Measurements from ENCODE around the gene PREB. TPM values are rescaled to one million over a fixed set of nuclear protein-coding genes. Genes with fewer than 3 reads are reported as not detected.
"Not testable (repeated sequence)": the region's sequence is repeated elsewhere in the genome, so short reads cannot be mapped to it uniquely, and the experiment has no call there.

The PREB gene
- total RNA-seq (41.3 TPM), polyA plus RNA-seq (56.9 TPM)
- long read RNA-seq, donor 1, partial matches to known transcripts, result 0 of 1 reads
- long read RNA-seq, donor 1, other reads (novel, unspliced or antisense), result 0 of 1 reads
- long read RNA-seq, donor 2, transcript PREB-201 (9 exons, 2,166 nt), result major isoform, 28 of 28 reads
- long read RNA-seq, donor 2, partial matches to known transcripts, result 0 of 28 reads
- long read RNA-seq, donor 2, other reads (novel, unspliced or antisense), result 0 of 28 reads
- long read RNA-seq, donor 3, transcript PREB-201 (9 exons, 2,166 nt), result major isoform, 27 of 29 reads
- long read RNA-seq, donor 3, partial matches to known transcripts, result 0 of 29 reads
- long read RNA-seq, donor 3, other reads (novel, unspliced or antisense), result 0 of 29 reads
- long read RNA-seq, donor 4, partial matches to known transcripts, result 0 of 8 reads
- long read RNA-seq, donor 4, other reads (novel, unspliced or antisense), result 0 of 8 reads
- long read RNA-seq, donor 5, transcript PREB-201 (9 exons, 2,166 nt), result major isoform, 16 of 32 reads
- long read RNA-seq, donor 5, partial matches to known transcripts, result 12 of 32 reads
- long read RNA-seq, donor 5, other reads (novel, unspliced or antisense), result 0 of 32 reads
- long read RNA-seq, donor 6, transcript PREB-201 (9 exons, 2,166 nt), result major isoform, 11 of 12 reads
- long read RNA-seq, donor 6, partial matches to known transcripts, result 0 of 12 reads
- long read RNA-seq, donor 6, other reads (novel, unspliced or antisense), result 0 of 12 reads
- long read RNA-seq, donor 7, transcript PREB-201 (9 exons, 2,166 nt), result major isoform, 6 of 12 reads
- long read RNA-seq, donor 7, partial matches to known transcripts, result 5 of 12 reads
- long read RNA-seq, donor 7, other reads (novel, unspliced or antisense), result 0 of 12 reads
- long read RNA-seq, donor 8, transcript PREB-201 (9 exons, 2,166 nt), result major isoform, 6 of 6 reads
- long read RNA-seq, donor 8, partial matches to known transcripts, result 0 of 6 reads
- long read RNA-seq, donor 8, other reads (novel, unspliced or antisense), result 0 of 6 reads
- long read RNA-seq, donor 9, transcript PREB-201 (9 exons, 2,166 nt), result major isoform, 6 of 7 reads
- long read RNA-seq, donor 9, partial matches to known transcripts, result 0 of 7 reads
- long read RNA-seq, donor 9, other reads (novel, unspliced or antisense), result 0 of 7 reads
- long read RNA-seq, donor 10, partial matches to known transcripts, result 11 of 18 reads
- long read RNA-seq, donor 10, other reads (novel, unspliced or antisense), result 0 of 18 reads

- Histone ChIP-seq H3K9me3 (ENCODE audit: control insufficient read depth in 2 of 2, insufficient read depth in 1 of 2, low read length in 1 of 2) (no peaks in the 10 kb centered on the region), H3K27me3 (ENCODE audit: control insufficient read depth in 2 of 2, insufficient read depth in 1 of 2, low read length in 1 of 2) (peaks cover 0 to 6% of the 10 kb centered on the region in 2 donors), H3K36me3 (ENCODE audit: control insufficient read depth in 2 of 2, insufficient read depth in 2 of 2, low read length in 1 of 2) (peaks cover 34 to 36% of the 10 kb centered on the region in 2 donors), H3K4me1 (ENCODE audit: control insufficient read depth in 2 of 2, insufficient read depth in 2 of 2, low read length in 2 of 2) (peaks cover 5 to 13% of the 10 kb centered on the region in 2 donors), H3K27ac (ENCODE audit: low read depth in 1 of 2, low read length in 1 of 2) (peak within 1 kb of the TSS; percentile 52 to 80), H3K4me3 (ENCODE audit: low read length in 2 of 2) (peak within 1 kb of the TSS; percentile 89 to 91)
- WGBS, result under 1% methylated on average over 86 of the region's 86 CpGs
- DNase-seq (ENCODE audit: low read depth in 6 of 9, low spot score in 9 of 9), result peak; percentile 76 to 99 (median 94)
Measured at GRCh38 chr2:27133905-27134780, at the start of gene PREB. Gene PREB, minus strand, starts transcription at chr2:27134636. Its CDS starts 215 bp downstream, at chr2:27134421.

GRCh38 chr2:27184115-27184514 is 49.7 kb upstream of the PREB start:
- no peak overlapping the region for H3K27ac ChIP-seq (ENCODE audit: low read depth in 1 of 2, low read length in 1 of 2)
- WGBS, result 88% methylated on average over 4 of the region's 4 CpGs
- no peaks in the 10 kb centered on the region for H3K4me1 ChIP-seq (ENCODE audit: control insufficient read depth in 2 of 2, insufficient read depth in 2 of 2, low read length in 2 of 2)
- no peak overlapping the region for H3K4me3 ChIP-seq (ENCODE audit: low read length in 2 of 2)
- no peaks in the 10 kb centered on the region for H3K36me3 ChIP-seq (ENCODE audit: control insufficient read depth in 2 of 2, insufficient read depth in 2 of 2, low read length in 1 of 2)
- peaks cover 0 to 2% of the 10 kb centered on the region in 2 donors for H3K27me3 ChIP-seq (ENCODE audit: control insufficient read depth in 2 of 2, insufficient read depth in 1 of 2, low read length in 1 of 2)
- no peak for DNase-seq (ENCODE audit: low read depth in 6 of 9, low spot score in 9 of 9)
- no peaks in the 10 kb centered on the region for H3K9me3 ChIP-seq (ENCODE audit: control insufficient read depth in 2 of 2, insufficient read depth in 1 of 2, low read length in 1 of 2)

- no peak for DNase-seq (ENCODE audit: low read depth in 6 of 9, low spot score in 9 of 9)
- Histone ChIP-seq H3K36me3 (ENCODE audit: control insufficient read depth in 2 of 2, insufficient read depth in 2 of 2, low read length in 1 of 2) (no peaks in the 10 kb centered on the region), H3K9me3 (ENCODE audit: control insufficient read depth in 2 of 2, insufficient read depth in 1 of 2, low read length in 1 of 2) (no peaks in the 10 kb centered on the region), H3K27ac (ENCODE audit: low read depth in 1 of 2, low read length in 1 of 2) (no peak overlapping the region), H3K27me3 (ENCODE audit: control insufficient read depth in 2 of 2, insufficient read depth in 1 of 2, low read length in 1 of 2) (peaks cover 0 to 5% of the 10 kb centered on the region in 2 donors), H3K4me3 (ENCODE audit: low read length in 2 of 2) (no peak overlapping the region), H3K4me1 (ENCODE audit: control insufficient read depth in 2 of 2, insufficient read depth in 2 of 2, low read length in 2 of 2) (no peaks in the 10 kb centered on the region)
- 91% methylated on average over 4 of the region's 4 CpGs for WGBS
Measured at GRCh38 chr2:27182346-27182745, 47.9 kb upstream of the PREB start.

- 82% methylated on average over 3 of the region's 3 CpGs for WGBS
- Histone ChIP-seq H3K36me3 (ENCODE audit: control insufficient read depth in 2 of 2, insufficient read depth in 2 of 2, low read length in 1 of 2) (no peaks in the 10 kb centered on the region), H3K9me3 (ENCODE audit: control insufficient read depth in 2 of 2, insufficient read depth in 1 of 2, low read length in 1 of 2) (no peaks in the 10 kb centered on the region), H3K4me3 (ENCODE audit: low read length in 2 of 2) (no peak overlapping the region), H3K27ac (ENCODE audit: low read depth in 1 of 2, low read length in 1 of 2) (no peak overlapping the region), H3K4me1 (ENCODE audit: control insufficient read depth in 2 of 2, insufficient read depth in 2 of 2, low read length in 2 of 2) (no peaks in the 10 kb centered on the region), H3K27me3 (ENCODE audit: control insufficient read depth in 2 of 2, insufficient read depth in 1 of 2, low read length in 1 of 2) (peaks cover 0 to 13% of the 10 kb centered on the region in 2 donors)
- no peak for DNase-seq (ENCODE audit: low read depth in 6 of 9, low spot score in 9 of 9)
Measured at GRCh38 chr2:27179344-27180000, 45.0 kb upstream of the PREB start.

GRCh38 chr2:27178469-27178868 is 44.0 kb upstream of the PREB start:
- no peaks in the 10 kb centered on the region for H3K9me3 ChIP-seq (ENCODE audit: control insufficient read depth in 2 of 2, insufficient read depth in 1 of 2, low read length in 1 of 2)
- DNase-seq (ENCODE audit: low read depth in 6 of 9, low spot score in 9 of 9), result no peak
- H3K27ac ChIP-seq (ENCODE audit: low read depth in 1 of 2, low read length in 1 of 2), result no peak overlapping the region
- no peak overlapping the region for H3K4me3 ChIP-seq (ENCODE audit: low read length in 2 of 2)
- H3K36me3 ChIP-seq (ENCODE audit: control insufficient read depth in 2 of 2, insufficient read depth in 2 of 2, low read length in 1 of 2), result no peaks in the 10 kb centered on the region
- peaks cover 0 to 18% of the 10 kb centered on the region in 2 donors for H3K27me3 ChIP-seq (ENCODE audit: control insufficient read depth in 2 of 2, insufficient read depth in 1 of 2, low read length in 1 of 2)
- WGBS, result 94% methylated on average over 3 of the region's 3 CpGs
- H3K4me1 ChIP-seq (ENCODE audit: control insufficient read depth in 2 of 2, insufficient read depth in 2 of 2, low read length in 2 of 2), result no peaks in the 10 kb centered on the region

- 86% methylated on average over 15 of the region's 15 CpGs for whole genome bisulfite sequencing
- Histone ChIP-seq H3K27me3 (ENCODE audit: control insufficient read depth in 2 of 2, insufficient read depth in 1 of 2, low read length in 1 of 2) (peaks cover 0 to 23% of the 10 kb centered on the region in 2 donors), H3K36me3 (ENCODE audit: control insufficient read depth in 2 of 2, insufficient read depth in 2 of 2, low read length in 1 of 2) (no peaks in the 10 kb centered on the region), H3K27ac (ENCODE audit: low read depth in 1 of 2, low read length in 1 of 2) (no peak overlapping the region), H3K4me1 (ENCODE audit: control insufficient read depth in 2 of 2, insufficient read depth in 2 of 2, low read length in 2 of 2) (no peaks in the 10 kb centered on the region), H3K9me3 (ENCODE audit: control insufficient read depth in 2 of 2, insufficient read depth in 1 of 2, low read length in 1 of 2) (peaks cover 0 to 4% of the 10 kb centered on the region in 2 donors), H3K4me3 (ENCODE audit: low read length in 2 of 2) (no peak overlapping the region)
- DNase-seq (ENCODE audit: low read depth in 6 of 9, low spot score in 9 of 9), result no peak
Measured at GRCh38 chr2:27177441-27178351, 43.3 kb upstream of the PREB start.

GRCh38 chr2:27175781-27176180 is 41.3 kb upstream of the PREB start:
- 97% methylated on average over 4 of the region's 4 CpGs for WGBS
- not testable (repeated sequence) for H3K4me3 ChIP-seq (ENCODE audit: low read length in 2 of 2); H3K36me3 ChIP-seq (ENCODE audit: control insufficient read depth in 2 of 2, insufficient read depth in 2 of 2, low read length in 1 of 2); DNase-seq (ENCODE audit: low read depth in 6 of 9, low spot score in 9 of 9); H3K4me1 ChIP-seq (ENCODE audit: control insufficient read depth in 2 of 2, insufficient read depth in 2 of 2, low read length in 2 of 2); H3K27ac ChIP-seq (ENCODE audit: low read depth in 1 of 2, low read length in 1 of 2); H3K9me3 ChIP-seq (ENCODE audit: control insufficient read depth in 2 of 2, insufficient read depth in 1 of 2, low read length in 1 of 2)
- H3K27me3 ChIP-seq (ENCODE audit: control insufficient read depth in 2 of 2, insufficient read depth in 1 of 2, low read length in 1 of 2), result peaks cover 0 to 35% of the 10 kb centered on the region in 2 donors
